ENCODE data around the gene IL10RB.
"Not testable (repeated sequence)": the region's sequence is repeated elsewhere in the genome, so short reads cannot be mapped to it uniquely, and the experiment has no call there.

The IL10RB gene

DNA sequence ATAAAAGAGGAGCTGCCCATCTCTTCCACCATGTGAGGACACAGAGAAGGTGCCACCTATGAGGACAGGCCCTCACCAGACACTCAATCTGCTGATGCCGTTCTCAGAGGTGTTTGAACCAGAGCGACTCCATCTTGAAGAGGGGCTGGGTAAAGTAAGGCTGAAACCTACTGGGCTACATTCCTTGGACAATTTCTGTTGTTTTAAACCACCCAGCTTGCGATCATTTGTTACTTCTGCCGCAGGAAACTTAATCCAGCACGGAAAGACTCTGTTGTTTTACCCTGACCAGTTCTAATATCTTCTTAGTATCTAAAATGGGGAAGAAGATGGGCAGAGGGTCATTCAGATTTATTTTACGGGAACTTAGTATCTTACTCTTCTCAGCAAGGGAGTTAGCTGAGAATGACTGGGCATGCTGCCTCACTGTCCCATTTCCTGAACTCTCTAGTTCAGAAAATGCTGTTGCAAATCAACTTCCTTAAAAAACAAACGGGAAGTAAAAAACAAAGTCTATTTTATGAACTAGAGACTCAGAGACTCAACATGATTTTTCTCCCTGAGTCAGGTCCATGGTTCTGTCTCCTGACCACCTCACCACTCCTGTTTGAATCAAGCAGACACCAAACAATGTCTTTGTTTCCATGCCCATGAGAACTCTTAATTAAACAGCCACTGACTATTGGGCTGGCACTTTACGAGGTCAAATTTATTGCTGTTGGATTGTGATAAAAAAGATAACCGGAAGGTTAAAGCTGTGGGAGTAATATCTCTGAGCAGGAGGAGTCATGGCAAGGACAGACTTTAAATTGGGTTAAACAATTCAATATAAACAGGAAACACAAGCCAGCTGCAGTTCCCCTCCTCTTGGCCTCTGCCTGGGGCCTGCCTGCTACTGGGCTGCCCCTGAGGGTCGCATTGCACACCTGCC is 34.8 kb downstream of the IL10RB start:
- in situ Hi-C loops (cut with HindIII; ENCODE audit: low sequenced_read_pairs): no loop called here

DNA sequence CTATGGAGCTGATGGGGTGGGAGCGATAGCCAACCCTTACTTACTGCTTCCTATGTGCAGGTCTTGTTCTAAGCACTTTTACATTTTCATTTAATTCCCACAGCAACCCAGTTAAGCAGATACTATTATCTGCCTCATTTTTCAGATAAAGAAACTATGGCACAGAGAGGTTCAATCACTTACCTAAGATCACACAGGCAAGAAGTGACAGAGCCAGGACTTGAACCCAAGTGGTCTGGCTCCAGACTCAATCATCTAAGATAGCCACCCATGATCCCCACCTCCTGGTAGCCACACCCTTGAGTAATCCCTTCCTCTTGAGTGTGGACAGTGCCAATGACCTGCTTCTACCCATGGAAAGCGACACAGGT is 35.5 kb downstream of the IL10RB start:
- in situ Hi-C loops (cut with HindIII; ENCODE audit: low sequenced_read_pairs): no loop called here

DNA sequence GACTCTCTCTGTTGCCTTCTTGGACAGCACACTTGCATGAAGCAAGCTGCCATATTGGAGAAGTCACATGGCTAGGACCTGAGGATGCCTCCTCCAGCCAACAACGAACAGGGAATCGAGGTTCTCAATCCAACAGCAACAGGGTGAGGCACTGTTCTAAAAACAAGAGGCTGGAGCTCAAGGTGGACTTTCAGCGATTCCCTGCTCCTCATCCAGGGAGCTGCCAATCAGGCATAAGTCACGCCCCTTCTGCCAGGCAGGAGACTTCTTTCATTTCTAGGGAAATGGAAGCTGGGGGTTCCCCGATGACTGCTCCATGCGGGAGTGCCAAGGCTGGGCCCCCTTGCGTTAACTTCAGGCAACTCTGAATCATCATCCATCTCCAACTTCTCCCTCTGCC is 35.9 kb downstream of the IL10RB start:
- in situ Hi-C loops (cut with HindIII; ENCODE audit: low sequenced_read_pairs): no loop called here

DNA sequence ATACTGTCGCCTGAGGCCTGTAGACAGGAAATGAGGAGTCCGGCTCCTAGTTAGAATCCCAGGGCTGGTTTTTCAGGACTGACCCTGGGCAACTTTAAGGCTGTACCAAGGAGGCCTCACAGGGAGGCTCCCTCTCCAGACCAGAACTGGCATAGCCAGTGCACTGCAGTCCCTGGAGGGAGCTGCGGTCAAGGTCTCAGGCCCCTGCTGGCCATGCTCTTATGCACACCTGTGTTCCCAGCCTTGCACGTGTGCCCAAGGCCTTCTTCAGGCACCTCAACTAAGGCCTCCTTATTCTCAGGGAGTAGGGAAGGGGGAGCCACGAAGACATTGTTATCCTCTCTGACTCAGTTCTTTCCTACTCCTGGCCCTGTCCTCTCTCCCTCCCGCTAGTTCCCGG is 36.6 kb downstream of the IL10RB start:
- in situ Hi-C loops (cut with HindIII; ENCODE audit: low sequenced_read_pairs): no loop called here

DNA sequence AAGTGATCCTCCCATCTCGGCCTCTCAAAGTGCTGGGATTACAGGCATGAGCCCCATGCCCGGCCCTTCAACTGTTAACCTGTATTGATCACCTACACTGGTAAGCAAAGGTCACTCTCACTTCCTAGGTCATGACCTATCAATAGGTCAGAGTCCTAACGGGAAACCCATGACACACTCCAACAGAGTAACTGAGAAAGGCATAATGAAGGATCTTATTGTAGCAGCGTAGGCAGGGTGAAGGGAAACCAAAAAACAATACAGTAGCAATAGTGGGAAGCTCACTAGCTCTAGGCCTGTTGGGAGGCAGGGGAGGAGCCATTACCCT is 39.1 kb downstream of the IL10RB start:
- in situ Hi-C loops (cut with HindIII; ENCODE audit: low sequenced_read_pairs): no loop called here

DNA sequence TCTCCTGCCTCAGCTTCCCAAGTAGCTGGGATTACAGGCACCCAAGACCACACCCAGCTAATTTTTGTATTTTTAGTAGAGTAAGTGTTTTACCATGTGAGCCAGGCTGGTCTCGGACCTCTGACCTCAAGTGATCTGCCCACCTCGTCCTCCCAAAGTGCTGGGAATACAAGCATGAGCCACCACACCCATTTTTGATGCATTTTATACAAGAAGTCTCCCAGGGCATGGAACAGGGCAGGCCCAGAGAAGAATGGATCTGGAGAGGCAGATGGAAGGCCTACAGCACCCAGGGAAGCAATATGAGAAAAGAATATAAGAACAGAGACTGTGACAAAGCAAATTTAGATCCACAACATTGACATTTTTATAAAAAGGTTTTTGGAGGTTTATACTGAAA is 39.8 kb downstream of the IL10RB start:
- in situ Hi-C loops (cut with HindIII; ENCODE audit: low sequenced_read_pairs): no loop called here

DNA sequence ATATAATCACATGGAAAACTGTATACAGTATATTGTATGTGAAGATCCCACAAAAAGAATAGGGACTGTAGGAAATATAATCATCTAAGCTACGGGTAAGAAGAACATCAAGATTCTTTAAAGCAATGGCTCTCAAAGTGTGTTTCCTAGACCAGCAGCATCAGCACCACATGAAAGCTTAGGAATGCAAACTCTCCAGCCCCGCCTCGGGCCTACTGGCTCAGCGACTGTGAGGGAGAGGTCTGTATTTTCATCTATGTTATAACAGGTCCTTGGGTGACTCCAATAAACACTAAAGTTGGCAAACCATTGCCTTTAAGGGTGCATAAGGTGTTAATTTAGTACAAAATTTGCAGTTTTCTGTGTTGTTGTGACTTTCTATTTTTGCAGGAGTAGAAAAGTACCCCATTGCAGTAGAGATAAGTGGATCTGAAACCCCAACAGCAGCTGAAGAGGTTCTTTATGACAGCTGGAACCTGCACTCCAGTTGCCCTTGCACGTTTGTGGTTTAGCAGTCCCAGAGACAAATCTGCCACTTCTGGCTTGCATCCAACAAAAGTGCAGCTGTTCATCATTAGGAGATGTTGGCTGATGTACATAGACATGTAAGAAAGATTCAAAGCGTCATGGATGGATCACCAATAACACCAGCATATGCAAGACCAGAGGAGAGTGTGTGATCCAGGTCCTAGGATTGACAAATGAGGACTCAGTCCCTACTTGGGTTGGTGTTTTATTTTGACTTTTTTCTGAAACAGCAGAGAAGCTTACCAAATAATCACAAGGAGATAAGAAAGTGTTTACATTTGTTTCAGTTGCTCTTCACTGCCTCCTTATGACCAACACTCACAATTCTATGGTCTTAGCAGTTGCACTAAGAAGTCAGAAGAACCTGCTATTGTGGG is 42.7 kb downstream of the IL10RB start:
- in situ Hi-C loops (cut with HindIII; ENCODE audit: low sequenced_read_pairs): no loop called here

DNA sequence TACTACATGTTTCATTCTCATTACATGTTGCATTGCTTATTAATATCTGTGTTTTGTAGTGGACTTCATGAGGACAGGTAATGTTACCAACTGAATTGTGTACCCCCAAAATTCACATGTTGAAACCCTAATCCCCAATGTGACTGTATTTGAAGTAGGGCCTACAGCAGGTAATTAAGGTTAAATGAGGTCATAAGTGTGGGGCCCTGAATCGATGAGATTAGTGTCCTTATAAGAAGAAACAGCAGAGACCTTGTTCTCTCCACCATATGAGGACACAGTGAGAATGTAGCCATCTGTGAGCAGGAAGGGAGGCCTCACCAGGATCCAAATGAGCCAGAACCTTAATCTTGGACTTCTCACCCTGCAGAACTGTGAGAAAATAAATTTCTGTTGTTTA is 43.6 kb downstream of the IL10RB start:
- in situ Hi-C loops (cut with HindIII; ENCODE audit: low sequenced_read_pairs): loop anchor here (5.0 kb wide), 1 partner anchor 38 kb away; no protein-coding TSS in a partner anchor

DNA sequence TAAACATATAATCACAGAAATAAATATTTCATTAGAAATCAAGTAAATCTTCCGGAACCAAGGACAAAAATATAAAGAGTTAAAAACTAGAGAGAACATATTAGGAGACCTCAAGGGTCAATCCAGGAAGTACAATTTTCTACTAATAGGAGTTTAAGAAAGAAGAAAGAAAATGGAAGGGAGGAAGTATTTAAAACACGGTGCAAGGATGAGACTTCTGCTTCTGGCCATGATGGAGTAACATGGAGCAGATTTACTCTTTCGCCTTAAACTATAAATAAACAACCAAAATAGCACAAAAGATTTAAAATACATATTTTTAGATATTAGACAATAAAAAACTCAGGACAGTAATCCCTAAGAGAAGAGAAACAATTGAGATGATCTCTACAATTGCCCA is 46.0 kb downstream of the IL10RB start:
- in situ Hi-C loops (cut with HindIII; ENCODE audit: low sequenced_read_pairs): loop anchor here (5.0 kb wide), 1 partner anchor 35 kb away; no protein-coding TSS in a partner anchor

DNA sequence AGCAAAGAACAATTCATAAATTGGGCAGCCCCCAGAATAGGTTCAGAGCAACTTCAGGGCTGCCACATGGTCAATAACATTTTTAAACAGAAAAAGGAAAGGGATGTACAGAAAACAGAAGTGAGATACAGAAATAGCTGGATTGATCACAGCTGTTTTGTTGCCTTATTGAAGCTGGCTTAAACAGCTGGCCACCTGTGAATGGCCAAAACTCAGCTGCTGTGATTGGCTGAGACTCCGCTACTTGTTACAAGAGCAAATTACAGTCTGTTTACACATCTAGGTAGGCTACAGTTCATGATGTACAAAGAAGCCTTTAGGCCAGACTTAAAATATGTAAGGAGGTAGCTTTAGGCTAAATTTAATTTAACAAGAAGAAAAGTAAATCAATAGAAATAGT is 47.0 kb downstream of the IL10RB start:
- in situ Hi-C loops (cut with HindIII; ENCODE audit: low sequenced_read_pairs): loop anchor here (5.0 kb wide), 1 partner anchor 34 kb away; no protein-coding TSS in a partner anchor

DNA sequence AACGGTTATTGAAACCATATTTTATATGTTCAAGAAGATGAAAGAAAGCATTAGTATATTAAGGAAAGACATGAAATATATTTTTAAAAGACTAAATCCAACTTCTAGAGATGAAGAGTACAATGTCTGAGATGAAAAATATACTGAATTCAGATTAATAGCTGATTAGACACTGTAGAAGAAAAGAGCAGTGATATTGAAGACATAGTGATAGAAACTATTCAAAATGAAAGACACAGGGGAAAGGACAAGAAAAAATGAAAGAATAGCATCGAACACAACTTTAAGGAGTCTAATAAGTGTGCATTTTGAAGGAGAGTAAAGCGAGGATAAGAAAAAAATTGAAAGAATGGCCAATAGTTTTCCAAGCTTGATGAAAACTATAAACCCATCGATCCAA is 47.4 kb downstream of the IL10RB start:
- in situ Hi-C loops (cut with HindIII; ENCODE audit: low sequenced_read_pairs): loop anchor here (5.0 kb wide), 1 partner anchor 34 kb away; no protein-coding TSS in a partner anchor

DNA sequence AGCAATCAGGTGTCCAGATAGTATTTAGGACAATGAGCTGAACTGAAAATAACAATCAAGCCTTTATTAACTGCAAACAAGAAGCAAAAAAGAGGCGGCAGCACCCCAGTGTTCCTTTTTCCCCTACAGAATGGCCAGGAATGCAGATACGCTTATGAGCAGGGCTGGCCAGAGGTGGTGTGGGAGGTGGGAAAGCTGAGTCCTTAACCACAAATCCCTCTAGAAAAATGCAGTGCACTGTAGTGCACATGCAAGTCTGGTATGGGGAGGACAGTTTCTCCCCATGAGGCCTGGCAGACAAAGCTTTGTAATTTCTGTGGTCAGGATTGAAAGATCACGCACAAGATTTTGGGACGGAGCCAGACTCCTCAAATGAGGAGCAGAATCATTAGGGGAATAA is 47.9 kb downstream of the IL10RB start:
- in situ Hi-C loops (cut with HindIII; ENCODE audit: low sequenced_read_pairs): loop anchor here (5.0 kb wide), 1 partner anchor 33 kb away; no protein-coding TSS in a partner anchor

DNA sequence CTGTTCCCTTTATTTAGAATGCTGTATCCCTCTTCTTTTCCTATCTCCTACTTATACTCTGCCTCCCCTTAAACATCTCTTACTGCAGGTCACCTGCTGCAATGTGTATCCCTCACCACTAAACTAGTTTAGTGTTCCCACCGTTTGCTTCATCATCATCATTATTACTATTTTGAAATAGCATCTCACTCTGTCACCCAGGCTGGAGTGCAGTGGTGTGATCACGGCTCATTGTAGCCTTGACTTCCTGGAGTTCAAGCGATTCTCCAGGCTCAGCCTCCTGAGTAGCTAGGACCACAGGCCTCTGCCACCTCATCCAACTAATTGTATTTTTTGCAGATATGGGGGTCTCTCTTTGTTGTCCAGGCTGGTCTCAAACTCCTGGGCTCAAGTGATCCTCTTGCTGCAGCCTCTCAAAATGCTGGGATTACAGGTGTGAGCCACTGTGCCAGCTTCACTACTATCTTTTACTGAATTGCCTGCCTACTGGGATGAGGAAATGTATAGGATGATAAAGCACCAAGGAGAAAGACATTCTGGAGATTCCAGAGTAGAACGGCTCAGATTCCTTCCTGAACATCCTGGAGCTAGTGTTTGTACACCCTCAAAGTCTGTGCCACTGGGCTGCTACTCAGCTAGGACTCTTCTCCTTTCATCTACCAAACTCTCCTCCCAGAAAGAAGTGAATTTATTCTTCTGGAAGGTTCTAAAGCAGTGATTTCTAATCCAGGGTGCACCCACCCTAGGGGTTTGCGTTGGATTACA is 50.0 kb downstream of the IL10RB start:
- in situ Hi-C loops (cut with HindIII; ENCODE audit: low sequenced_read_pairs): no loop called here

DNA sequence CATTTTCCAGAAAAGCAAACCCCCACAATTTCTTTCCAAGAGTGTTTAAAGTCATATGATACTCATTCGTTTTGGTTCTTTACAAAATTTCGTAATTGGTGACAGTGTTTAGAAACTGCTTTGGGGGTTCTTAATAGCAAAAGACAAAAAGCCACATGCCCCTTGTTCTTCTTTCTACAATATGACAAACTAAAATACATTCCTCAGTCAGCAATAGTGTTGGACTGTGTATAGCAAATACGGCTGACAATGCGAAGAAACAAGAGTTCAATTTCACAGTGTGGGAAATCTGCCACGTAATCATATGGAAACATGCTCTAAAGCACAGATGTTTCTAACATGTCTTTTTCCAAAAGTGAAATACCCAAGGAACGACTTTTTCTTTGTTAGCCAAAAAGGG is 51.0 kb downstream of the IL10RB start:
- in situ Hi-C loops (cut with HindIII; ENCODE audit: low sequenced_read_pairs): no loop called here

DNA sequence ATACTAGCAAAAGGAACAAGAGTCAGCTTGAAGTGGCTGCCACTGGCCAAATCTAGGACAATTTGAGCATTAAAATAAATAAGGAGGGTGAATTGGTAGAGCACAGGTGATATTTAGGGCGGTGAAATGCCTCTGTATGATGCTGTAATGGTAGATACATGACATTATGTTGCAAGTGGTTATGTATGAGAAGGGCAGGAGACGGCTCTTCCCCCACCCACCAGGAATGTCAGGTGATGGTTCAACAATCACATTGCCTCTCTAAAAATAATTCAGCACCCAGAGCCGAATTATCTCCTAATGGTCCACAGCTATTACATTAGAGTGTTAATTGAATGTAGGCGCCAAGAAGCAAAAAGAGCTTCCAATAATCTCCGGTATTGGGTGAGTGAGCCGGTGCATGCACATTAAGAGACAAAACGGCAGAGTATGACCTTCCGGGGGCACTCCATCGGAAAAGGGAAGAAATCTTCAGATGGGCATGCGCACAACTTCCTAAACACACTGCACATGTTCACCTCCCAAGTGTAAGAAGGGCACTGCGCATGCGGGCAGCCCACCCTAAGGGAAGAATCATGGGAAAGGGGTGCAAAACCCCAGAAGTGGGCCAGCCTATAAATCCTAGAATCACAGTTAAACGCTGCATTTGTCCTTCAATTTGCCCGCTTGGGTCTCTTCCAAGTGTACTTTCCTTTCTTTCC is 51.8 kb downstream of the IL10RB start:
- in situ Hi-C loops (cut with HindIII; ENCODE audit: low sequenced_read_pairs): no loop called here

DNA sequence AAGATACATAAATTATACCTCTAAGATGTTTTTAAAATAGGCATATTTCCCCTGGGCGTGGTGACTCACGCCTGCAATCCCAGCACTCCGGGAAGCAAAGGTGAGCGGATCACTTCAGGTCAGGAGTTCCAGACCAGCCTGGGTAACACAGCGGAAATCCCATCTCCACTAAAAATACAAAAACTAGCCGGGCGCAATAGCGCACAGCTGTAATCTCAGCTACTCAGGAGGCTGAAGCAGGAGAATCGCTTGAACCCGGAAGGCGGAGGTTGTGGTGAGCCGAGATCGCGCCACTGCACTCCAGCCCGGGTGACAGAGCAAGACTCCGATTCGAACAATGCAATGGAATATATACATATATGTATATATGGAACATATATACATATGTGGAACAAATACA is 54.8 kb downstream of the IL10RB start:
- in situ Hi-C loops (cut with HindIII; ENCODE audit: low sequenced_read_pairs): not testable (repeated sequence)

DNA sequence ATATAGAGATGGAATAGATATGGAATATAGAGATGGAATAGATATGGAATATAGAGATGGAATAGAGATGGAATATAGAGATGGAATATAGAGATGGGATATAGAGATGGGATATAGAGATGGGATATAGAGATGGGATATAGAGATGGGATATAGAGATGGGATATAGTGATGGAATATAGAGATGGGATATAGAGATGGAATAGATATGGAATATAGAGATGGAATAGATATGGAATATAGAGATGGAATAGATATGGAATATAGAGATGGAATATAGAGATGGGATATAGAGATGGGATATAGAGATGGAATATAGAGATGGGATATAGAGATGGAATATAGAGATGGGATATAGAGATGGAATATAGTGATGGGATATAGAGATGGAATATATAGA is 57.4 kb downstream of the IL10RB start:
- in situ Hi-C loops (cut with HindIII; ENCODE audit: low sequenced_read_pairs): not testable (repeated sequence)

DNA sequence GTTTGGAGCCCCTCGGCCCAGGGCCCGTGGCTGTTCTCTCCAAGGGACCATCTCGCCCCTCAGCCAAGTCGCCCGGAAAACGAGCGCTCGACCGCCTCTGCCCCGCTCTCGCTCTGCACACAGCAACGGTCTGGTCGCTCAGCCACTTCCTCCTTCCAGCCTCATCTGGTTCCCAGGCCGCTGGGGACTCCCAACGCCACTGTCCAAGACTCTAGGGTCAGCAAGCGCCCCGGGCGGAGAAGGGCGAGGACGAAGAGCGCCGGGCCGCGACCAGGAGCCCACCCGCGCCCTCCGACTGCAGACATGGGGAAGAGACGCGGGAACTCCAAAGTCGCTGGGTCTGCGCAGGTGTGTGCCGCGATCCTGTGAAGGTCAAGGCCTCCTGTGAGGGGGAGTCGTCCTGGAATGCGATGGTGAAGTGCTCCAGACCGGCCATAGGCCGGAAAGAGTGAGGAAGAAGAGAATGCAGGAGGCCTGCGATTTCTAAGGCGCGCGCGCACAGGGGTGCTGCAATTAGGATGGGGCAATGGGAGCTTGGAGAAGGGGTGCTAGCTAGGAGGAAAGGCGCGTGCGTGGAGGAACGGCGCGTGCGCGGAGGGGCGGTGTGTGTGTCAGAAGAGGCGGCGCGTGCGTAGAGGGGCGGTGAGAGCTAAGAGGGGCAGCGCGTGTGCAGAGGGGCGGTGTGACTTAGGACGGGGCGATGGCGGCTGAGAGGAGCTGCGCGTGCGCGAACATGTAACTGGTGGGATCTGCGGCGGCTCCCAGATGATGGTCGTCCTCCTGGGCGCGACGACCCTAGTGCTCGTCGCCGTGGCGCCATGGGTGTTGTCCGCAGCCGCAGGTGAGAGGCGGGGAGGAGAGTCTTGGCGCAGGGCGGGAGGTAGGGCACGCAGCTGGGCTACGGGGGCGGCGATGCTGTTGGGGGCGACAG is 58.4 kb downstream of the IL10RB start, which contains the start of gene IFNAR1:
IFNAR1 (plus strand) TSS at position 680 of the 931 bp plus-strand sequence; CDS start at position 766, 86 bp downstream.
- in situ Hi-C loops (cut with HindIII; ENCODE audit: low sequenced_read_pairs): no loop called here

Data from DLD1 (cell line).